ENCODE data around the gene RERE. TPM values are rescaled to one million over a fixed set of nuclear protein-coding genes. Genes with fewer than 3 reads are reported as not detected.

RERE gene
- total RNA-seq, 1 donor, result 55.0 TPM

DNA sequence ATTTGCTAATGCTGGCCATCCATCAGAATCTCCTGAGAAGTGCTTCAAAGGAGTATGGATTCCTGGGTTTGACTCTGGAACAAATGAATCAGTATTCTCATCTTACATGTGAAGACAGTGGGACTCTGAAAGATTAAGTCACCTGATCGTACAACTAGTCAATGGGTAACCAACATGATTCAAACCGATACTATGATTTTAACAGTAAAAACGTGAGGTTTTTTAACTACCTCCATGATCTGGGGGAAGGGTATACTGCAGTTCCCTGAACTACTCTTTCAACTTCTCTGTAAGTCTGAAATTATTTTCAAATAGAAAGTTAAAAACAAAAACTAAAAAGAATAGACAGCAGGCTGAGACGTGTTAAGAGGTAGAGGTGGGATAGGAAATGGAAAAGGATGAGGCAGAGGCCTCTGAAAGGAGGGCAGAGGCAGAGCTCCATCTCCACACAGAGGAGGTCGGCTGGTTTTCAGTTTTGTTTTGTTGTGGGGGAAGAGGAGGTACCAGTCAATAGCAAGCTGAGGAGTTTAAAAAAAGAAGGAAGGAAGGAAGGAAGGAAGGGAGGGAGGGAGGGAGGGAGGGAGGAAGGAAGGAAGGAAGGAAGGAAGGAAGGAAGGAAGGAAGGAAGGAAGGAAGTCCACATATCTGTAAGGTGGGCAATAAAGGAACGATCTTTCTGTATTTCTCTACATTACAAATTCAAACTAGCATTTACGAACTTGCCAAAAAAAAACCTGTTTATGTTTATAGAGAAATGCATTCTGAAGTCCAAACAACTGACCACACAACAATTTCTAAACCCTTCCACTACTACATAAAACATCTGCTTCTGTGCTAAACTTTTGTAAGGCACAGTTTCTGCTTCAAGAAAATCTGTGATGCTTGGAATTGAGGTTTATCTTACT lies 213.1 kb downstream of the RERE start:
- no peak overlapping the region for H3K4me3 ChIP-seq (ENCODE audit: insufficient read depth, low read length)
- TF ChIP-seq, protein P1, sequence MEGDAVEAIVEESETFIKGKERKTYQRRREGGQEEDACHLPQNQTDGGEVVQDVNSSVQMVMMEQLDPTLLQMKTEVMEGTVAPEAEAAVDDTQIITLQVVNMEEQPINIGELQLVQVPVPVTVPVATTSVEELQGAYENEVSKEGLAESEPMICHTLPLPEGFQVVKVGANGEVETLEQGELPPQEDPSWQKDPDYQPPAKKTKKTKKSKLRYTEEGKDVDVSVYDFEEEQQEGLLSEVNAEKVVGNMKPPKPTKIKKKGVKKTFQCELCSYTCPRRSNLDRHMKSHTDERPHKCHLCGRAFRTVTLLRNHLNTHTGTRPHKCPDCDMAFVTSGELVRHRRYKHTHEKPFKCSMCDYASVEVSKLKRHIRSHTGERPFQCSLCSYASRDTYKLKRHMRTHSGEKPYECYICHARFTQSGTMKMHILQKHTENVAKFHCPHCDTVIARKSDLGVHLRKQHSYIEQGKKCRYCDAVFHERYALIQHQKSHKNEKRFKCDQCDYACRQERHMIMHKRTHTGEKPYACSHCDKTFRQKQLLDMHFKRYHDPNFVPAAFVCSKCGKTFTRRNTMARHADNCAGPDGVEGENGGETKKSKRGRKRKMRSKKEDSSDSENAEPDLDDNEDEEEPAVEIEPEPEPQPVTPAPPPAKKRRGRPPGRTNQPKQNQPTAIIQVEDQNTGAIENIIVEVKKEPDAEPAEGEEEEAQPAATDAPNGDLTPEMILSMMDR (IDR thresholded peaks at IDR 0.05; ENCODE audit: extremely low read depth, low read depth, low read length), result no peak
- H3K79me2 ChIP-seq (ENCODE audit: insufficient read depth, low read length), result peaks cover 13% of the 10 kb centered on the region
- H3K27me3 ChIP-seq (ENCODE audit: insufficient read depth, low read length), result no peaks in the 10 kb centered on the region
- H3K27ac ChIP-seq (ENCODE audit: low read depth, low read length), result no peak overlapping the region
- no peaks in the 10 kb centered on the region for H3K4me1 ChIP-seq (ENCODE audit: insufficient read depth, low read length)
- H2AFZ ChIP-seq (ENCODE audit: low read length), result no peak overlapping the region
- H4K20me1 ChIP-seq (ENCODE audit: insufficient read depth, low read length), result no peaks in the 10 kb centered on the region
- H3K9me3 ChIP-seq (ENCODE audit: low read depth, low read length), result no peaks in the 10 kb centered on the region
- no peaks in the 10 kb centered on the region for H3K36me3 ChIP-seq (ENCODE audit: insufficient read depth, low read length)
- H3K4me2 ChIP-seq (ENCODE audit: insufficient read depth, low read length), result no peak overlapping the region
- DNase-seq (ENCODE audit: insufficient read length, low spot score, missing footprints), result no peak

DNA sequence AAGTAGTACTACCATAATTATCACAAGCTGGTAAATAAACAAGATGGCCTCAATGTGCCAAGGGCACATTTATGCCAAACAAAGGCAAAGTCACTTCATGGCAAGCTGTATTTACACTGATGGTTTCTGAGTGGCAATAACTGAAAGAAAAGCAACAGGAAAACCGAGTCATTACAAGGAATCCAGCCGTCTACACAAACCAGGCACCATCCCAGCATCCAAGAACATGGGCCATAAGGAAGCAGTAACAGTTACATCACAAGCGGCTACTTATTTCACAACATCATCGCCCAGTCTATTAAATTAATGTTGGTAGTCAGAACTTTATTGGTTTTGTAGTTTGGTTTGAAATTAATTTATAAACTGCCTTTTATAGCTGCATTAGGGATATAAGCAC lies 214.2 kb downstream of the RERE start:
- H3K36me3 ChIP-seq (ENCODE audit: insufficient read depth, low read length), result no peaks in the 10 kb centered on the region
- H3K4me2 ChIP-seq (ENCODE audit: insufficient read depth, low read length), result no peak overlapping the region

DNA sequence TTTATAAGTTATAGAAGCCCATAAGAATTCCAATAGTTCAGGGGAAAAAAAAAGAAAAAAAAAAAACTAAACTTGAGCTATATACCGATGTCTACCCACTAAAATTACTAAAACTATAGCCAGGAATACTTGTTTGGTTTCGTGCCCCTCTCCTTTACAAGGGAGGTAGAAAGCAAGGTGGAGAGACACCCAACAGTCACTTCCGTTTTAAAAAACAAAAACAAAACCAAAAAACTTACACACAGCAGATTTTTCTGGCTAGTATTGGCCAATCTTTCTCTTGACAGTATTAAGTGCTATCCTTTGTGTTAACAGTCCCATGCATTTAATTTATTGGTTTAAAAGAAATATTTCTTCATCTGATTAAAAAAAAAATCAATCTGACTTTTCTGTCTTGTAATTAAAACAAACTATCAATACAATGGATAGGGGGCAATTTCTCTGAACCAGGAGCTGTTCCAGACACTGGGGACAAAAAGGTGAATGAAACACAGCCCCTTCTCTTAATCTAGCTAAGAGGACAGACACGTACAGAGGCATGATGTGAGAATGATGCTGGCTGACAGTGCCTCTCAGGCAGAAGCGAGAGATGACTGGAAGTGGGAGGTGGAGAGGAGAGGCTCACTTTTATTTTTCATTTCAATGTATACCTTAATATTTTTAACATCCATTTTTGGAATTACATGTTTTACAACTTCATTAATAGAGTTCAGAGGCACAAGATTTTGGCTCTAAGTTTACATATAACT lies 214.8 kb downstream of the RERE start:
- no peak for DNase-seq (ENCODE audit: insufficient read length, low spot score, missing footprints)
- Histone ChIP-seq H2AFZ (ENCODE audit: low read length) (no peak overlapping the region), H4K20me1 (ENCODE audit: insufficient read depth, low read length) (no peaks in the 10 kb centered on the region), H3K4me2 (ENCODE audit: insufficient read depth, low read length) (no peak overlapping the region), H3K4me1 (ENCODE audit: insufficient read depth, low read length) (peaks cover 13% of the 10 kb centered on the region), H3K79me2 (ENCODE audit: insufficient read depth, low read length) (peaks cover 24% of the 10 kb centered on the region), H3K27me3 (ENCODE audit: insufficient read depth, low read length) (no peaks in the 10 kb centered on the region), H3K36me3 (ENCODE audit: insufficient read depth, low read length) (no peaks in the 10 kb centered on the region), H3K27ac (ENCODE audit: low read depth, low read length) (no peak overlapping the region), H3K4me3 (ENCODE audit: insufficient read depth, low read length) (no peak overlapping the region), H3K9me3 (ENCODE audit: low read depth, low read length) (no peaks in the 10 kb centered on the region)
- TF ChIP-seq, protein P1 (IDR thresholded peaks at IDR 0.05; ENCODE audit: extremely low read depth, low read depth, low read length), result no peak

More for the DNA sequence above, 214.2 kb downstream of the RERE start:
- H3K27me3 ChIP-seq (ENCODE audit: insufficient read depth, low read length), result no peaks in the 10 kb centered on the region
- H3K4me1 ChIP-seq (ENCODE audit: insufficient read depth, low read length), result peaks cover 8% of the 10 kb centered on the region
- no peak overlapping the region for H2AFZ ChIP-seq (ENCODE audit: low read length)
- H3K4me3 ChIP-seq (ENCODE audit: insufficient read depth, low read length), result no peak overlapping the region
- H3K9me3 ChIP-seq (ENCODE audit: low read depth, low read length), result no peaks in the 10 kb centered on the region
- H4K20me1 ChIP-seq (ENCODE audit: insufficient read depth, low read length), result no peaks in the 10 kb centered on the region
- H3K79me2 ChIP-seq (ENCODE audit: insufficient read depth, low read length), result peaks cover 23% of the 10 kb centered on the region
- TF ChIP-seq, protein P1 (IDR thresholded peaks at IDR 0.05; ENCODE audit: extremely low read depth, low read depth, low read length), result no peak
- DNase-seq (ENCODE audit: insufficient read length, low spot score, missing footprints), result peak; percentile 58
- no peak overlapping the region for H3K27ac ChIP-seq (ENCODE audit: low read depth, low read length)

DNA sequence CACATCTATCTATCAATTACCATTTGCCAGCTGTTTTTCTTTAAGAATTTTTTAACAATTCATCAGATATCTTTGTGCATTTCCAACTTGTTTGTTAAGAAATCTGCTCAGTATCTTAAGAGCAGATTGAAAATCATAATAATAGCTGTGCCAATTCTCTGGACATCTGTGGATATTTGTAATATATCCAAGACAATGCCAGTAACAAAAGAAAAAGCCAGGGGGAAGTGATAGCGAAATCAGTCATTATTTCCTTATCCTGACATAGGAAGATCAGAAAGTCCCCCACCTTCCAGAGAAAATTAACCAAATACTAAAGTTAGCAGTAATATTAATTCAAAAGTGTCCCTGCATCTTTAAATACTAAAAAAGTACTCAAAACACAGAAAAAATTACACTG lies 217.1 kb downstream of the RERE start:
- peaks cover 34% of the 10 kb centered on the region for H3K79me2 ChIP-seq (ENCODE audit: insufficient read depth, low read length)
- H3K4me2 ChIP-seq (ENCODE audit: insufficient read depth, low read length), result no peak overlapping the region
- no peak for DNase-seq (ENCODE audit: insufficient read length, low spot score, missing footprints)

More for the DNA sequence above, 217.1 kb downstream of the RERE start:
- no peak overlapping the region for H3K27ac ChIP-seq (ENCODE audit: low read depth, low read length)
- H3K36me3 ChIP-seq (ENCODE audit: insufficient read depth, low read length), result no peaks in the 10 kb centered on the region
- H3K4me1 ChIP-seq (ENCODE audit: insufficient read depth, low read length), result peaks cover 14% of the 10 kb centered on the region
- H2AFZ ChIP-seq (ENCODE audit: low read length), result no peak overlapping the region
- H3K9me3 ChIP-seq (ENCODE audit: low read depth, low read length), result no peaks in the 10 kb centered on the region
- H4K20me1 ChIP-seq (ENCODE audit: insufficient read depth, low read length), result no peaks in the 10 kb centered on the region
- H3K4me3 ChIP-seq (ENCODE audit: insufficient read depth, low read length), result no peak overlapping the region
- no peaks in the 10 kb centered on the region for H3K27me3 ChIP-seq (ENCODE audit: insufficient read depth, low read length)
- TF ChIP-seq, protein P1 (IDR thresholded peaks at IDR 0.05; ENCODE audit: extremely low read depth, low read depth, low read length), result no peak

All from osteoblast (primary cell).